Stimulated activated CD8-positive, alpha-beta memory T cell treated with anti-CD3 and anti-CD28 coated beads, Interleukin-2, amount 100 ng/mL, for 48 hours (primary cell): ENCODE data around the gene GNG11.
"Not testable (repeated sequence)": the region's sequence is repeated elsewhere in the genome, so short reads cannot be mapped to it uniquely, and the experiment has no call there.

Experiments used
- DNase-seq, 2 donors: peaks; one replicate each; pipeline ENCODE4 v3.0.0-alpha.2; 2020; ENCODE audit warnings: low read depth in 2 of 2

GNG11 gene

DNA sequence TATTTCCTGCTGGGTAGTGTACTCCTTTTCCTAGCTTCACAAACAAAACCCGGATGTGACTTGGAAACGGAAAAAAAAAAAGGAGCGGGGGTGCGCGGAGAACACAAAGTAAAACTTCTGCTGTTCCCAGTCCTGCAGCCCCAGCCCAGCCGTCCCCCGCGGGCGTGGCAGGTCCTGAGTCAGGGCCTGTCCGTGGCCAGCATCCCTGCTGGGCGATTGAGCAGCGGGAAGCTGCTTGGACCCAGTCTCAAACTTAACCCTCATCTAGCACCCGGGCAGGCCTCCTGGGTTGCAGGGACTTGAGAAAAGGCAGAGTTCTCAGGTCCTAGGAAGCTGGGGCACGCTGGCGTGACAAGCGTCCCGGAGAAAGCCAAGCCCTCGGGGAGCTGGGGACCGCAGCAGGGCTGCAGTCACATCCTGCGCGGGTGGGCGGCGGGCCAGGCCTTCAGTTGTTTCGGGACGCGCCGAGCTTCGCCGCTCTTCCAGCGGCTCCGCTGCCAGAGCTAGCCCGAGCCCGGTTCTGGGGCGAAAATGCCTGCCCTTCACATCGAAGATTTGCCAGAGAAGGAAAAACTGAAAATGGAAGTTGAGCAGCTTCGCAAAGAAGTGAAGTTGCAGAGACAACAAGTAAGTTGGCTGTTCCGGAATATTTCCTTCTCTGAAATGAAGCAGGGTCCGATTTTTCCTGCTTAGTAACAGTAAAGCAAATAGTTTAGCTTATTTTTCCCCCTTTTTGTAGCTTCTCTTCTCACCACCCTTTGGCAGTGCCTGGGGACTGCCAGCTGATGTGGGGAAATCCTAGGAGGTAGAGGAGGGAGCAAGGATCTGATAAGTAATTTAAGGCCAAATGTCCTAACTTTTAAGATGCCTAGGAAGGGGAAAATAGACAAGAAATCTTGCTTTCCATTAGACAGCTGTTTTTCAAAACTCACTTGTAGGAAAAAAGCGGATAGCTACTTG is at the start of gene GNG11:
Gene GNG11 (plus strand): TSS at position 129 of the 960 bp plus-strand sequence. CDS start 403 bp downstream, at position 532.
- peak; percentile 22 to 26 for DNase-seq

DNA sequence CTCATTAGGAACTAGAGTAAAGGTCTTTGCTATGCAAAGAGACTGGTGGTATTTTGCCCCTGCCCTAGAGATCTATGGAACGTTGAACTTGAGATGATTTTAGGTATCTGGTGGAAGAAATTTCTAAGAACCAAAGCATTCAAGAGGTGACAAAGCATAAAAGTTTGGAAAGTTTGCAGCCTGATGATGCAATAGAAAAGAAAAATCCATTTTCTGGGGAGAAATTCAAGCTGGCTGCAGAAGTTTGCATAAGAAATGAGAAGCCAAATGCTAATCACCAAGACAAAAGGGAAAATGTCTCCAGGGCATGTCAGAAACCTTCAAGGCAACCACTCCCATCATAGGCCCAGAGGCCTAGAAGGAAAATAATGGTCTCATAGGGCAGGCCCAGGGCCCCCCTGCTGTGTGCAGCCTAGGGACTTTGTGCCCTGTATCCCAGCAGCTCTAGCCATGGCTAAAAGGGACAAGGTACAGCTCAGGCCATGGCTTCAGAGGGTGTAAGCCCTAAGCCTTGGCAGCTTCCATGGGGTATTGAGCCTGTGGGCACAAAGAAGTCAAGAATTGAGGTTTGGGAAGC is 47.4 kb upstream of the GNG11 start:
- DNase-seq, result no peak

GRCh38 chr7:93877742-93878141 is 43.8 kb upstream of the GNG11 start:
- no peak for DNase-seq

- no peak for DNase-seq
These were observed 42.2 kb upstream of the GNG11 start for GRCh38 chr7:93879356-93879755.

- no peak for DNase-seq
These were observed 39.1 kb upstream of the GNG11 start for GRCh38 chr7:93882468-93882867.

- DNase-seq, result no peak
These were observed 38.2 kb upstream of the GNG11 start for GRCh38 chr7:93883078-93883916.

- DNase-seq, result no peak
These were observed 37.6 kb upstream of the GNG11 start for GRCh38 chr7:93883917-93884345.

DNA sequence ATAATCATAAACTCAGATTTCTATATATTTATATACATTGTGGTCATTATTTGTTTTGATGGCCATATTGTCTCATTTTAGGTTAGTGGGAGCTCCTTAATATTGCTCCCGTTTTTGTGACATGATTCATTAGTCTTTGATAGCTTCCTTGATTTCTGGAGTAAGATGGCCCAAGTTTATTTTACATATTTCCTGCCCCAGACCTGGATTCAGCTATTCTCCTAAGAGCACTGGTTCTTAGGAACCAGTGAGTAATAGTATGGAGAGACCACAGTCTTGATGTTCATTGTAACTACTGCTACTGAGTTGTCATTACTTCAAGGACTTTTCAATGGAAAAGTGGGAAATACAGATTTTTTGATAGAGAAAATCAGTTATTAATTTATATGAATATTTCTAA is 37.0 kb upstream of the GNG11 start:
- DNase-seq, result no peak

DNA sequence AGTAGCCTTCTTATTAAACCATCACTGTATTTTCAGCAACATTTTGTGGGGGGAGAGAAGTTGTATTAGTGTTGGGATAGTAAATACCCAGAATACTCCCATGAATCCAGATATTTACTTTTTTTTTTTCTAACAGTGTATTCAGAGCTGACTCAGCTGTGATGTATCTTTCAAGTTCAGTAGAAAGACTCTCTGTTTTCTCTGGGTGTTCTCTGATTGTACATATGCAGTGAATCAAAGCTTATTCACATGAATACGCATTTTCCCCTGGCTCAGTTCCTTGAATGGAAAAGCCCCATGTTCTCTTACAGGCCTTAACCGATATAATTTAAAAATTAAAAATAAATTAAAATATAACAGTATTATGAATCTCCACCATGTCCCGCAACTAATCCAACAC is 32.3 kb upstream of the GNG11 start:
- DNase-seq, result no peak

DNA sequence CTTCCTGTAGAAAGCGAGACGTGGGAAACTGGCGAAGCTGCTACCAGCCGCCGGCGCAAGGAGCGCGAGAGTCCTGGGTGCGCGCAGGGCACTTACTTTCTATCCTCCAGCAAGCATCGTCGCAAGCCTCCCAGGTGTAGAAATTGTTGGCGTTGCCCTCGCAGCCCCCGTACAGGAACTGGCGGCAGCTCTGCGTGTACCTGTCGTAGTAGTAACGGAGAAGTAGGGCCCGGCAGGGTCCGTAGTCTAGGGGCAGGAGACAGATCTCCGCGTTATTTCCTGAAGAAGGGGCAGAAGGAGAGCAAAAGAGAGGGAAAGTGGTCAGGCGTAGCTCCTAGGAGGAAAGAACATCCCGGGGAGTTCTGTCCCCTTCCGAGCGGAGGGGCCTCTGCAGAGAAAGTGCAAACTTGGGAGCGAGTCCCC is 31.5 kb upstream of the GNG11 start:
- no peak for DNase-seq

GRCh38 chr7:93890464-93891068 is 31.0 kb upstream of the GNG11 start, which contains the start of gene TFPI2:
TFPI2 (minus strand) TSS chr7:93890753; CDS start chr7:93890678, 75 bp downstream.
- peak; percentile 26 for DNase-seq

DNA sequence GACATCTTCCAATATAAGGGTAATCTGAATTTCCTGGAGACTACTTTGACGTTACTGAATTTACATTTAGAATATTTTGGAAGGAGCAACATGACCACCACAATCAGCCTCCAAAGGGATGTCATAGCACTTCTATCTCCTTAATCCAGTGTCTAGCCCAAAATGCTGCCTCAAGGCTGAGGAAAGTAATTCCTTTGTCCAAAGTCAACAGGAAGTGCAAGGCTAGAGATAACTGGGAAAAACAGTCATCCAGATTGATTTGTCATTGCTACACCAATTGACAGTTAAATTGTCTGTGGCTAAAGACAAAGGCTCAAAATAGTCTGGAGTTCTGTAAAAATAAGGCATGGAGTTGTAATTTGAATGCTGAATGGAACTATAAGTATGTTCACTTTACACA is 27.1 kb upstream of the GNG11 start:
- no peak for DNase-seq

GRCh38 chr7:93894966-93895640 is 26.4 kb upstream of the GNG11 start:
- DNase-seq, result no peak

DNA sequence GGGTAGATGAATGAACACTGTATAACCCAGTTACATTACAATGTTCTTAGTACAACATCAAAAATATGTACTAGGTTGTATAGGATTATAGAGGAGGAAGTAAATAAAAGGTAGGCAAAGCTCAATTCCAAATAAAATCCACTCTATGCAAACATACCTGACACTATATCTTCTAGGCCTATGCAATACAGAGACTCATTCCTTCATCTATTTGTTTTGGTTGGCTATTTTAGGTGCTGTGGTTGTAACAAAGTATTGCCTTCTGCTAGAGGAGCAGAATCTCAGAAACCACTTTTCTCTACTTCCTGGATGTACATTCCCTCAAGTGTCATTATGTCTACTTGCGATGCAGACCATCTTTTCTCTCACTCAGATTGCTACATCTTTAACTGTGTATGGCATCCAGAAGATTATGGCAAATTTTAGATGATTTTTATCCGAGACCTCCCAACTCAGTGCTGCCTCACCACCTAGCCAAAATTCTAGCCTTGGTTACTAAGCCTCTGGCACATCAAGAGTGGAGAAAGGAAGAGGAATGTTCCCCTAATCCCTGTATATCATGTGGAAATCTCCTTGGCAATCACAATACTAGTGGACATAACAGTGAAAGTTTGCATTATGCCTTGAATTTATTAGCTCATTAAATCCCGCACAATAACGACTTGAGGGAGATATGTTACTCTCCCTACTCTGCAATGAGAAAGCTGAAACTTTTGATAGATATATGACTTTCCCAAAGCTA is 25.5 kb upstream of the GNG11 start:
- DNase-seq, result no peak

DNA sequence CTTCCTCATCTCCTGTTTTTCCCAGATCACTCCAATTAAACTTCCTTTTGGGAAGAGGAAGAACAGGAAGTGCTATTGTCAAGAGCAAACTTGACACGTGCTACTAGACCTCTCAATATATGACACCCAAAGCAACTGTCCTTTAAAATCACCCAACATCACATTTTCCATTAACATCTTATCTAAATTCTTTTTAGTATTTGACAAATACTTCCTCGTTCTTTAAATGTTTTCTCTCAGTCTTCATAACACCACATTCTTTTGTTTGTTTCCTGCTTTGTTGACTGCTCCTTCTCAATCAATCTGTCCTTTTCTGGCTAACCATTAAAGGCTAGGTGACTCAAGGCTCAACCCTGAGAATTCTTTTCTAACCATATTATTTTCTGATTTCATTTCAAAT is 23.9 kb upstream of the GNG11 start:
- DNase-seq, result no peak

DNA sequence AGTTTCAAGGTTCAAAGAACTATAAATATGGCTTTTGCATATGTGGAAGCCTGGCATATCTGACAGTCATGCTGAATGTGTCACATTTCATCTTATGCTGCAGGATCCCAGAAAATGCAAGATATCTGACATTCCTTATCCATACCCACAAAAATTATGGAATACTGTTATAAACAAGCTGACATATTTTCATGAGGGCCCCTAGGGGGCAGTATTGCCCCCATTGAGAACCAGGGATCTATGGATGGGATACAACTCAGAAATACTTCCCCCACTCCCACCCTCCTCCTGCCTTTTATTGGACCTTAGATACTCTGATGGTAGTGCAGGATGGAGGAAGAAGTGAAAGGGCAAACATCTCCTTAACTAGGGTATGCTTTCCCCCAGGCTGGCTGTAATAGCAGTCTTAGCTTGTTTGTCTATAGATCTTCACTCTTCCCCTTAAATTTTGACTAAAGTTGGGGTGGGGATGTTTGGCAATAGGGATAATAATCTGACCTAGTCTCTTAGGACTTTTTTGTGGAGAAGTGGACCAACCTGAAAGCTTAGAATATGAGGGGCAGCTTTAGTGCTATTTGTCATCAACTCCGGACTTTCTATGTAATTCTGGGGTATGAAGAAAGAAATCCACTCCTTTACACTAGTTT is 18.6 kb upstream of the GNG11 start:
- no peak for DNase-seq

DNA sequence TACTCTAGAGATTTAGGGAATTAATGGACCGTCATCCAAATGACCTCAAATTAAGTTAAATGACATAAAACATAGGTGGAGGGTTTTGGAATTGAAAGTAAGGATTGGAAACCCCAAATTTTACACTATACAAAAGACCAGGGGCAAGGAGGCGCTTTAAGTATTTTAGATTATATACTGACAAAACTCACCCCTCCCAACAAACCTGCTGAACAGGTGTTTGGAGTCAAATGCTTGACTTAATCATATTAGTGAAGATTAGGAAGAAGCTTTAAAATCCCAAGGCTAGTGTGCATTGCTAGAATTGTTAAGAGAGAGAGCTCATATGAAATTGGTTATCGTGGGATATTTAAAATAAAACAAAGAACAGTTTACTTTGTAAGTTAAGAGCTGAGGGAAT is 15.3 kb upstream of the GNG11 start, which contains the start of gene GNGT1:
Gene GNGT1 (plus strand): TSS at position 301 of the 400 bp plus-strand sequence. CDS start 180 bp downstream, outside the sequence.
- DNase-seq, result no peak

DNA sequence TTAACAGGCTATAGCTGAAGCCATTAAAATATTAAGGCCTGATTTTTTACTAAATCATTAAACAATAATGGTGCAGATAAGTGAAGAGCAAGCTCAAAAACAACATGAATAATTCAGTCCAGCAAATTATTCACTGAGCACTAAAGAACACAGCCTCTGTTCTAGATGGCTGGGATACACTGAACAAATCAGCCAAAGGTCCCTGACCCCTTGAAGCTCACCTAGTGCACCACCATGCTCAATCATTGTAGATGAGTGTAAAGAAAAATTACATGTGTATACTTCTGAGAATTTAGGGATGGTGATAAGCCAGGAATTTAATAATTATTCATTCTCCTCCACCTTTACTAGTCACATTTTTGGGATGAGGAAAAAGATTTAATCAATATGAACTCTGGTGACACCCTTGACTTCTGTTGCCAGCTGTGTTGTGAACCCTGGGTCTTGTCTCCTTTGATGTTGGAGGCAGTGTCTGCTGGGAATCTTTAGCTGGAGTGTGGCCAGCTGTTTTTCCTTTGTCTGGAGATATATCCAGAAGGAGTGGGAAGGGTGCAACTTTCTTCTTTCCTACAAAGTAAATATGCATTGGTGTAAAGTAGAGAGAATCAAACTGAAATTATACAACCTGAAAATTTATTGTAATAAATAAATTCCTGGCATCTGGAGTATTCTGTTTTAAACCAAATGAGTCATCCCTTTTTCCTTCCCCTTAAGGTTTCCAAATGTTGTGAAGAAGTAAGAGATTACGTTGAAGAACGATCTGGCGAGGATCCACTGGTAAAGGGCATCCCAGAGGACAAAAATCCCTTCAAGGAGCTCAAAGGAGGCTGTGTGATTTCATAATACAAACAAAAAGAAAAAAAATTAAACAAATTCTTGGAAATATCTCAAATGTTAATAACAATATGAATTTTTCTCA is 11.2 kb upstream of the GNG11 start:
- no peak for DNase-seq

GRCh38 chr7:93911242-93911641 is 10.3 kb upstream of the GNG11 start:
- not testable (repeated sequence) for DNase-seq
